ENCODE data around the gene SRRM3. TPM values are rescaled to one million over a fixed set of nuclear protein-coding genes. Genes with fewer than 3 reads are reported as not detected.
A peak's percentile ranks its signal among the peaks of the same experiment; 100 is the strongest.
"Not testable (repeated sequence)": the region's sequence is repeated elsewhere in the genome, so short reads cannot be mapped to it uniquely, and the experiment has no call there.

The SRRM3 gene
- total RNA-seq, 1 experiment from 2014 or later, result 0.40 TPM

DNA sequence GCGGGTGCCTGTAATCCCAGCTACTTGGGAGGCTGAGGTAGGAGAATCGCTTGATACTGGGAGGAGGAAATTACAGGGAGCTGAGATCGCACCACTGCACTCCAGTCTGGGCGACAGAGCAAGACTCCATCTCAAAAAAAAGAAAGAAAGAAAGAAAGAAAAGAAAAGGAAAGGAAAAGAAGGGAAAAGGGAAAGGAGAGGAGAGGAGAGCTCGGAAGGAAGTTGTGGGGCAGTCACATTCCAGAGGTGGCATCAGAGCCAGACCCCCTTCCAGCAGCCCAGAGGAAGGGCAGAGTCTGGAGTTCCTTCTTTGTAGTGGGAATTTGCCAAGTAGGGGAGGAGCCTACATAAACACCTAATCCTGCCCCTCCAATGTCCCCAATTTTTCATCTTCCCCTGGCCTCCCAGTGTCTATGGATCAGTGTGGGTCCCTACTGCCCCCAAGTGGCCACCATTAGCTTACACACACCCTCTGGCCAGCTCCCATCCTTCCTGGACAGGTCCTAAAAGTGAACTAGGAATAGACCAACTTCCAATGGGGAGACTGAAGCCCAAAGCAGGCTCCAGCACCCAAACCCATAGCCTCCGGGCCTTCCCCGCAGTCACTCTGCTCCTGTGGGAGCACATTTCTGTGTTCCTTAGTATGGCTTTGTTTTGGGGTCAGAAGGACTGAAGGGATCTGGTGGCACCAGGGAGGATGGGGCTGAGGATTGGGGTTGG lies 61.1 kb downstream of the SRRM3 start:
- DNase-seq (ENCODE audit: low read depth), result peak; percentile 67

DNA sequence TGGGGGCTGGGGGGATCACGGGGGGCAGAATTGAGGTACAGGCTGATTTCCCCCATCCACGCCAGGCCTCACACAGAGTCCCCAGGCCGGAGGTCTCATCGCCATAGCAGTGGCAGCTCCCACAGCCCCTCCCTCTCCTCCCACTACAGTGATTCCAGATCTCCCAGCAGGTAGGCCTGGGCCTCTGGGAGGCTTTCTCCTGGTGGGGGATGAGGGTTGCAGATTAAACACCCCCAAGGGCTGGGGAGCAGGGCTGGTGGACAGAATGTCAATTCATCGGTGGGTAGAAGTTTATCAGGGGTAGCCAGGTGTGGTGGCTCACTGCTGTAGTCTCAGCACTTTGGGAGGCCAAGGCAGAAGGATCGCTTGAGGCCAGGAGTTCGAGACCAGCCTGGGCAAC lies 63.6 kb downstream of the SRRM3 start:
- no peak for DNase-seq (ENCODE audit: low read depth)

DNA sequence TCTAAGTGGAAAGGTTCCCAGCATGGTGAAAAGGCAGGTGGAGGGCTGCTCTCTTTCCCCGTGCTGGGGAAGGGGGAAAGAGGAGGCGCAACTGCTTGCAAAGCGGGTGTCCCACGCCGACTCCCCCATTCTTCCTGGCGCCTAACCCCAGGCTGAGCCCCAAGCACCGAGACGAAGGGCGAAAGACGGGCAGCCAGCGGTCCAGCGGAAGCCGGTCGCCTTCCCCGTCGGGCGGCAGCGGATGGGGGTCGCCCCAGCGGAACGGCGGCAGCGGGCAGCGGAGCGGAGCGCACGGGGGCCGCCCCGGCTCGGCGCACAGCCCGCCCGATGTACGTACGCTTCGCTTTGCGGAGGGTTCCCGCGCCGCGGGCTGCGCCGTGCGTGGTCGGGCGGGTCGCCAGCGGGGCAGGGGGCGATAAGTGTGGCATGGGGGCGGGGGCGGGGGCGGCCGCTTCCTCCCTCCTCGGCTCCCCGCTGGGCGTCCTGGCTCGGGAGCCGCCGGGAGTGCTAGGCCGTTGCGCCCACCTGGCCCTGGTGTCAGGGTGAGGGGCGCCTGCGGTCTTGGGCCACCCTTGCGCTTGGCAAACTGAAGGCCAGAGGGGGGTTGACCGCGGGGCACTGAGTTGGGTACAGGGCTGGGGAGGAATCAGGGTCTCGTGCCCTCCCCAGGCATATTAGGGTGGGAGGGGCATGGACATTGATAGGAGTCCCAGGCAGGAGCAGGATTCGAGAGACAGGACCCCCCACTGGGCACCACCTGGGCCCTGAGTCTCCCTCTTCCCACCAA lies 65.6 kb downstream of the SRRM3 start:
- DNase-seq (ENCODE audit: low read depth), result no peak

GRCh38 chr7:76267894-76268183 lies 66.1 kb downstream of the SRRM3 start:
- no peak for DNase-seq (ENCODE audit: low read depth)

DNA sequence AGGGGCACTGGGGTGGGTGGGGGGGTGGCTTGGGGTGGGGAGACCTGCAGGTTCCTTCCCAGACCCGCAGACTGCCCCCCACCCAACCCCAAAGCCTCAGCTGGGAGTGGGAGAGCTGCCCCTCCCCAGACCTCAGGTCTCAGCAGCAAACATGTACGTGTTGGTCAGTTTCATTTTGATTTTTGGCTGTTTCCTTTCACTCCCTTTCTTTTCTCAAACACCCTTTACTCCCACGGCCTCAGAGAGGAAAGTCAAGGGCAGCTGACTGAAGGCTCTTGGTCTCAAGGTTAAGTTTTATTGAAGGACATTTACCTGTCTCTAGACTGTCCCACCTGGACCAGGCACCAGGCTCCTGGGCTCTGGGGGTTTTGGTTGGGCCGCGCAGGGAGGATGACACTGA lies 66.7 kb downstream of the SRRM3 start:
- DNase-seq (ENCODE audit: low read depth), result no peak

- DNase-seq (ENCODE audit: low read depth), result no peak
Measured at GRCh38 chr7:76269895-76270294, 68.2 kb downstream of the SRRM3 start.

DNA sequence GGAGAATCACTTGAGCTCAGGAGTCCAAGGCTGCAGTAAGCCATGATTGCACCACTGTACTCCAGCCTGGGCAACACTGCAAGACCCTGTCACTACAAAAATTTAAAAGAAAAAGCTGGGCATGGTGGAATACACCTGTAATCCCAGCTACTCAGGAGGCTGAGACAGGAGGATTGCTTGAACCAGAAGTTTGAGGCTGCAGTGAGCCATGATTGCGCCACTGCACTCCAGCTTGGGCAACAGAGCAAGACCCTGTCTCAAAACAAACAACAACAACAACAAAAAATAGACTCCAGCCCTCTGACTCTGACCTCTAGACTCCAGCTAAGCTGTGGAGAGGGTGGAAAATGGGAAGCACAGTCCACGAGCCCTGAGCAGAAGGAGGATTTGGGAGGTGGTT lies 69.7 kb downstream of the SRRM3 start:
- not testable (repeated sequence) for DNase-seq (ENCODE audit: low read depth)

DNA sequence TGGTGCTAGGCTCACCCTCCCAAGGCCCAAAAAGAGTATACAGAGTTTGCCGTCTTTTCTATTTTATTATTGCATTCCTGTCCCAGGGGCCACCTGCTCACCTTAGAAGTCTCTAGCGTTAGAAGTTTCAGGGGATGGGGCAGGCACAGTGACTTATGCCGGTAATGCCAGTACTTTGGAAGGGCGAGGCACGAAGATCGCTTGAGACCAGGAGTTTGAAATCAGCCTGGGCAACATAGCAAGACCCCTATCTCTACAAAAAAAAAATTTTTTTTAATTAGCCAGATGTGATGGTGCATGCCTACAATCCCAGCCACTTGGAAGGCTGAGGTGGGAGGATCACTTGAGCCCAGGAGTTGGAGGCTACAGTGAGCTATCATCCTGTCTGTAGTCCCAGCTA lies 70.4 kb downstream of the SRRM3 start:
- no peak for DNase-seq (ENCODE audit: low read depth)

DNA sequence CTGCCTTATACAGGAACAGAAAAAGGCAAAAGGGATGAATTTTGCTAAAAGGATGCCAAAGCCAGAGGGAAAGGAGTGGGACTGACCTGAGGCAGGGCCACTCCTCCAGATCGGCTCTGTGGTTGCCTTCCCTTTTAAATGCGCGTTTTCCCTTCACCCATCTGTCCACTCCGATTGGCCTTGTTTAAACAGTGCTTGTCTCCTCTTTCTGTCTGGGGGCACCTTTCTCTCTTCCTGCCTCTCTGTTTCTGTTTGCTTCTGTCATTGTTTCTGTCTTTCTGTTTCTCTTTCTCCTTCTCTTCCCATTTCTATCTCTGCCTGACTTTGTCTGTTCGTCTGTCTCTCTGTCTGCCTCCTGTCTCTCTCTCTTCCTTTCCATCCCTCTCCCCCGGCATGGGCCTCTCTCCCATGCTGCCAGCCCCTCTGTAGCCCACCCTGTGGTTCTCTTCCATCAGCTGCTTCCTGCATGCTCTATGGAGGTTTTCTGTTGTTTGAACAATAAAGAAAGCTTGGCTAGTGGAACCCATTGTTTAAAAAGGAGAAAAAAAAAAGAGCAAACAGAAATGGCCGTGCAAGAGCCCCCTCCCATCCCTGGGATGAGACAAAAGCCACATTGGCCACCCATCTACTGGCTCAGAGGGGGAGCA lies 71.3 kb downstream of the SRRM3 start:
- no peak for DNase-seq (ENCODE audit: low read depth)

DNA sequence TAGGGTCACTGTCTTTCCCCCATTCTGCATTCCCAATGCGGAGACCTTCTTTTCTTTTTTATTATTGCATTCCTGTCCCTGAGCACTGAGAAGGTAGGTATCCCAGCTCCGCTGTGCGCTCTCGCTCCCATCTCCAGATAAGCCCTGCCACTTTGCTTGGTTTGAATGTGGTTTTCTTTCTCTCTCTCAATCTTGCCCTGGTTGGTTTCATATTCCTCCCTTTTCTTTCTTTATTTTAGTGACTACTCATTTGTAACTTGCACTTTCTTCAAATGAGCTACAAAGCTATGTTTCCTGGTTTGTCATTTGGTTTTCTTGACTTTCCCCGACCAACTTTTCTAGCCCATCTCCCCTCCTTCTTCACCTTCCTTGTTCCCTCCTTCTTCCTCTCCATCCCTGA lies 71.8 kb downstream of the SRRM3 start:
- DNase-seq (ENCODE audit: low read depth), result no peak

GRCh38 chr7:76278540-76278939 lies 76.8 kb downstream of the SRRM3 start:
- DNase-seq (ENCODE audit: low read depth), result peak; percentile 37

DNA sequence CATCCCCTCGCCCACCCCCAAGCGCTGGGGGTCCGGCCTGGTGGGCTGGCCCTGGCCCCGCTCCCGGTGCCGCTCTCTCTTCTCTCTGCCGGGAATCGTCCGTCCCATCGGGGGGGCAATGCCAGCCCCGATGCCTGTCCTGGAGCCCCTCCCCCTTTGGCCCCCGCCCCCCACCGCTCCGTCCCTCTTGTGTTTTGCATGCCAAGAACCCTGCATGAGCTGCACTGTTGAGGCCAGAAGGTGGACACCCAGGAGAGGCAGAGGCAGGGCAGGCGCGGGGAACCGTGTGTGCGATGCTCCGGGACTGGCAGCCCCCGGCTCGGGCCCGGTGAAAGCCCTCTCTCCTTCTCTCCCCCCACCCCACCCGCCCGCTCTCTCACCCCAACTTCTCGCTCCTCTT lies 78.7 kb downstream of the SRRM3 start:
- DNase-seq (ENCODE audit: low read depth), result no peak

- no peak for DNase-seq (ENCODE audit: low read depth)
Measured at GRCh38 chr7:76281006-76281705, 79.5 kb downstream of the SRRM3 start.

DNA sequence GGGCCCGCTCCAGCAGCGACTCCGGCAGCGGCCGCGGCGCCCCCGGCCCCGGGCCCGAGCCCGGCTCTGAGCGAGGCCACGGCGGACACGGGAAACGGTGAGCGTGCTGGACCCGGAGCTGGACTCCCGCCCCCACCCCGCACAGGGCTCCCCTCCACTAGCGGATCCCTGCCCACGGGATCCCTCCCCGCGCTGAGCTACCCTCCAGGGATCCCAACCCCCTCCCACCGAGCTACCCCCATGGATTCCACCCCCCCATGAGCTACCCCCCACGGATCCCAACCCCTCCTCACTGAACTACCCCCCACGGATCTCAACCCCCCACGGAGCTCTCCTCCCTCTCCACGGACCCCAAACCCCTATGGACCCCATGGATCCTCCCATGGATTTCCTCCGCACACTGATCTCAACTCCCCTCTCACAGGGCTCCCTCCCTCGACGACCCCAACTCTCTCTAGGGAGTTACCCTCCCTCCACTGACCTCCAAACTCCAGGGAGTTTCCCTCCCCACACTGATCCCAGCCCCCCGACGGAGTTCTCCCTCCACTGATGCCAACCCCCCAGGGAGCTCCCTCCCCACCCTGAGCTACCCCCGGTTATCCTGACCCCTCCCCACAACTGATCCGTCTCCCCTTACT lies 80.1 kb downstream of the SRRM3 start:
- DNase-seq (ENCODE audit: low read depth), result no peak

- no peak for DNase-seq (ENCODE audit: low read depth)
Measured at GRCh38 chr7:76282344-76283253, 80.9 kb downstream of the SRRM3 start.

DNA sequence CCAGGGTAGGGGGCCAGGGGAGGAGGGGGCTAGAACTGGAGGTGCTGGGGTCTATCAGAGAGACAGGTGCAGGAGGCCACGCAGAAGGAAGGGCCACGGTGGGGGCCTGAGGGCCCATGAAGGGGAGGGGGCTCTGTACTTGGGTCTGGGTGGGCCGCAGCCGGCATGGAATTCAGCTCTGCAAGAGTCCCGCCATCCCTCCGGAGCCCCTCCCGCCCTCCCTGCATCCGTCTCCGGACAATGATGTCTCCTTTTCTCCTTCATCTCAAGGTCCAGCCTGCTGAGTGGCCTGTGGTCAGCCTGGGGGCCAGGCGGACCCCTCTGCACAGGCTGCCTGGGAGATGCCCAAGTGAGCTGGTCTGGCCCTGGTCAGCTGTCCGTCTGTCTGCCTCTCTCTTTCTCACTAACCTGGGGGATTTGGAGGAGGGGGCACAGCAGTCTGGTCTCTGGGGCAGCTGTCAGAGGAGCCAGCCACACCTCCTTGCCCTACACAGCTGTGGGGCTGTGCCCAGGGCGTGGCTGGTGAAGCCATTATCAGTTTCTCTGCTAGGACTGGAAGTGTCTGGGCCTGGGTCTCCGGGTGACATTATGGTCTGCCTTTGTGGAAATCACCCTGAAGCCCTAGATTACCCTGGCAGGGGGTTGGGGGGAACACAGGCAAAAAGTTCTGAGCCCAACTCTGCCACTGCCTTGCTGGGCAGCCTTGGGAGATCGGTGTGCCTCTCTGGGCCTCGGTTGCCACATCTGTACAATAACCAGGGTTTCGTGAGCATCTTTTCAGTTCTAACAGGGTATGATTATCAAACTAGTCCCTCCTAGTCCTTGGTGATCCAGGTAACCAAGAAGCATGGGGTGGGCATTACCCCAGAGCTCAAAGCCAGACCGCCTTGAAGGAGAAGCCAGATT lies 81.8 kb downstream of the SRRM3 start:
- no peak for DNase-seq (ENCODE audit: low read depth)

GRCh38 chr7:76285604-76286374 lies 84.1 kb downstream of the SRRM3 start:
- DNase-seq (ENCODE audit: low read depth), result no peak

- no peak for DNase-seq (ENCODE audit: low read depth)
Measured at GRCh38 chr7:76286842-76287403, 85.2 kb downstream of the SRRM3 start.
